Measurements from ENCODE around the gene KATNIP. TPM values are rescaled to one million over a fixed set of nuclear protein-coding genes. Genes with fewer than 3 reads are reported as not detected.

KATNIP gene
- total RNA-seq, 4 donors from 2014 or later: 27.5 to 59.5 (median 37.5) TPM

- TF ChIP-seq POLR2A (IDR thresholded peaks at IDR 0.05) (no peak), CTCF (IDR thresholded peaks at IDR 0.05) (no peak)
- peaks cover 0 to 3% (median 0%) of the 10 kb centered on the region in 3 donors for H3K36me3 ChIP-seq
- no peak overlapping the region for H3K4me3 ChIP-seq
- DNase-seq: no peak
- no peaks in the 10 kb centered on the region for H3K27me3 ChIP-seq
- no peak overlapping the region for H3K27ac ChIP-seq
- H3K9me3 ChIP-seq: no peaks in the 10 kb centered on the region
- H3K4me1 ChIP-seq: no peaks in the 10 kb centered on the region
These were observed 22.8 kb downstream of the KATNIP start for GRCh38 chr16:27572711-27573110.

- Histone ChIP-seq H3K36me3 (peaks cover 0 to 3% (median 0%) of the 10 kb centered on the region in 3 donors), H3K27ac (no peak overlapping the region), H3K4me3 (no peak overlapping the region), H3K9me3 (no peaks in the 10 kb centered on the region), H3K4me1 (no peaks in the 10 kb centered on the region), H3K27me3 (no peaks in the 10 kb centered on the region)
- TF ChIP-seq CTCF (IDR thresholded peaks at IDR 0.05) (no peak), POLR2A (IDR thresholded peaks at IDR 0.05) (no peak)
- DNase-seq: no peak
These were observed 26.8 kb downstream of the KATNIP start for GRCh38 chr16:27576729-27577128.

- H3K4me1 ChIP-seq: no peaks in the 10 kb centered on the region
- H3K9me3 ChIP-seq: no peaks in the 10 kb centered on the region
- no peak for TF ChIP-seq POLR2A (IDR thresholded peaks at IDR 0.05)
- no peak for TF ChIP-seq CTCF (IDR thresholded peaks at IDR 0.05)
- no peak overlapping the region for H3K4me3 ChIP-seq
- DNase-seq: no peak
- H3K27me3 ChIP-seq: no peaks in the 10 kb centered on the region
- H3K36me3 ChIP-seq: peaks cover 0 to 13% (median 0%) of the 10 kb centered on the region in 3 donors
- H3K27ac ChIP-seq: no peak overlapping the region
These were observed 29.4 kb downstream of the KATNIP start for GRCh38 chr16:27579087-27579980.

GRCh38 chr16:27582883-27583282 is 32.9 kb downstream of the KATNIP start:
- TF ChIP-seq POLR2A (IDR thresholded peaks at IDR 0.05) (no peak), CTCF (IDR thresholded peaks at IDR 0.05) (no peak)
- Histone ChIP-seq H3K27ac (no peak overlapping the region), H3K4me3 (no peak overlapping the region), H3K4me1 (no peaks in the 10 kb centered on the region), H3K9me3 (no peaks in the 10 kb centered on the region), H3K36me3 (peaks cover 0 to 13% (median 0%) of the 10 kb centered on the region in 3 donors), H3K27me3 (no peaks in the 10 kb centered on the region)
- no peak for DNase-seq

- Histone ChIP-seq H3K27me3 (no peaks in the 10 kb centered on the region), H3K4me1 (no peaks in the 10 kb centered on the region), H3K4me3 (no peak overlapping the region), H3K9me3 (no peaks in the 10 kb centered on the region), H3K36me3 (peaks cover 0 to 13% (median 0%) of the 10 kb centered on the region in 3 donors), H3K27ac (no peak overlapping the region)
- no peak for DNase-seq
- TF ChIP-seq POLR2A (IDR thresholded peaks at IDR 0.05) (no peak), CTCF (IDR thresholded peaks at IDR 0.05) (no peak)
These were observed 33.7 kb downstream of the KATNIP start for GRCh38 chr16:27583634-27584033.

Data from Peyer's patch (tissue), 4 donors.